ENCODE results near the gene KCNC3.
A peak's percentile ranks its signal among the peaks of the same experiment; 100 is the strongest.

KCNC3 gene

DNA sequence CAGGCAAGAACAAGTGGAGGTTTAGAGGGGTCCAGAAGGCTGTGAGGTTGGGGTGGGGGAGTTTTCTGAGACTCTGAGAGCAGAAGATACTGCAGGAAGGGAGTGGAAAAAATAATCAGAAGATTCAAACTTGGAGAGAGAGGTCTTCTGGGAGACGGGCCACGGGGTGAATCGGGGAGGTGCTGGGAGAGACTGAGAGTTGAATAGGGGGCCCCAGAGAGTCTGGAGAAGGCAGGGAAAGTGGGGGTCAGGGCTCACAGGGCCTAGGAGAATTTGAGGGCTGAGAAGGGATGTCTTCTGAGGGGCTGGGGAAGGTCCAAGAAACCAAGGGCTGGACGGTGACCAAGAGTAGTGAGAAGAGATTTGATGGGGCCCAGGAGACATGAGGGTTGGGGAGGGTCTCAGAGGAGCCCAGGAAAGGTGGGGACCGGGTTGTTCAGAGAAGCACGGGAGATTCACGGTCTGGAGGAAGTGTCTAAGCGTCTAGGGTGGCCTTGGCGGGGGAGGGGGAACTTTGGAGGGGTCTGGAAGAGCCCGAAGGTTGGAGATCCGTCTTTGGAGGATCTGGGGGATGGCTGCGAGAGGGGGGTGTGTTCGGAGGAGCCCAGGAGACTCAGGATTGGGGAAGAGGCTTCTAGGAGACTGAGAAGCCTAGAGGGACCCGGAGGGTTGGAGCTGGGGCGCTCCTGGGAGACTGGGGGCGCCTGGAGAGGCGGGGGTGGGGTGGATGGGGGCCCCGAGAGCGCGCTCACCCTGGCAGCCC is 1.5 kb downstream of the KCNC3 start:
- DNase-seq (ENCODE audit: low spot score), result no peak

DNA sequence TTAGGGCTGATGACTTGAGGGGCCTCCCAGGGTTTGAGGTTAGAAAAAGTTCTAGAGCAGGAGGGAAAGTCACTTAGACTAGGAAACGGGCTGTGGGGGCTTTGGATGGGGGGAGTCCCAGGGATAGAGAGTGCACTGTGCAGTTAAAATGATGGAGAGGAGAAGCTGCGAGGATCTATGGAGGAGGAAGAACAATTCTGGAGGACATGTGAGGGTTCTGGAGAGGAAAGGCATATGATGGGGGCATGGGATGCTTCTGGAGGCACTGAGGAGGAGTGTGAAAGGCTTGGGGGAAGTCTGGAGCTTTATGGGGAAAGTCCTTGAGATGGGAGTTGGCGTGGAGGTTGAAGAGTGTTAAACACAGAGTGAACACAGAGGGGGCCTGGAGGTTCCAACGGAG is 2.2 kb downstream of the KCNC3 start:
- DNase-seq (ENCODE audit: low spot score), result no peak

DNA sequence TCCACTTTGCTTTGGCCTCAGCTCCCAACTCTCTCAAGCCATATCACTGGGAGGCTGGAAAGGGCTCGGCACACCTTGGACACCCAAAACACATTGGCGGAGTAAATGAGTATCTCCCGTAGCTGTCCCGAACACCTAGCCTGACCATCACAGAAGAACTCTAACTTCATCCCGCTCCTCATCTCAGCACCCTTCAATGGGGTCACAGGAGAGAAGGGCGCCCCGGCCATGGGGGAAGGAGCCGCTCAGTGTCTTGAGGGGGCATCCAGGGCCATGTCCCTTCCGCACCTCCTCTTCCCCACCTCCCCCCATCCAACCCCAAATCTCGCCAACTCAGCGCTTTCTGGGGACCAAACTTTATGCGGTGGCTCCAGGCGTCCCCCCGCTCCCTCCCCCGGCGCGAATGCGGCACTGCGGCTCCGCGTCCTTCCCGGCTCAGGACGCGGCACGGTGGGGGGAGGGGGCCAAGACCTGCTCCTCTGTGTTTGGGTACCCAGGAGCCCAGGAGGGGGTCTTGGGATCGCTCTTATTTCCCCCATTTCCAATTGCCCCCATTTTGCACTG is 3.0 kb downstream of the KCNC3 start:
- DNase-seq (ENCODE audit: low spot score), result no peak

DNA sequence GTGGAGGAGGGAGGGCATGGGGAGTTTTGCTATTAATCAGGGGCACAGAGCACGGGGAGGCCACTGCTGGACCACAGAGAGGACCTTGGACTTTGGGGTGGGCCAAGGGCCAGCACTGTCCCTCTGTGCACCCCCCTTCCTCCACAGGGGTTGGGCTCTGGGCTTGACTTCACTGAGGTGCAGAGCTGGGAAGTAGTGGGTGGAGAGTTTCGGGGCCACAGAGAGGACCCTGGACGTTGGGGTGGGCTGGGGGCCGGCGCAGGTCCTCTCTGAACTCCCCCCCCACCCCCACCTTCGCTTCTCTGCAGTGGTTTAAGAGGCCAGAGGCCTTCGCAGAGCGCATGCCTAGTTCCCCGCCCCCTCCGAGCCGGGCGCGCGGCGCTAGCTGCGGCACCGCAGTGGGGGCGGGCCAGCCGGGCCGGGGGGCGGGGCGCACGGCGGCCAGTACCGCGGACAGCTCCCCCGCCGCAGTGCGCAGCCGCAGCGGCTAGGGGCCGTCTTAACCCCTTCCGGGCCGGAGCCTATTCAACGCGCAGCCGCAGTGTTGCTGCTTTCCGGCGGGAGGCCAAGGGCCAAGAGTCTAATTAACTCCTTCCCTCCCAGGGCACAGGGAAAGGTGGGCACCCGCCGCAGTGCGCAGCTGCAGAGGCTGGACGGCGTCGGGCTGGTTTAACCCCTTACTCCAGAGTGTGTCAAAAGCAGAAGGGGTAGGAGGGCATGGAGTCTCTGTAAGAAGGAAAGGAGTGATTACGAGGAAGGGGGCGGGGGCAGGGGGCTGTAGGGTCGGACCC is 3.7 kb downstream of the KCNC3 start:
- peak; percentile 85 for DNase-seq (ENCODE audit: low spot score)

DNA sequence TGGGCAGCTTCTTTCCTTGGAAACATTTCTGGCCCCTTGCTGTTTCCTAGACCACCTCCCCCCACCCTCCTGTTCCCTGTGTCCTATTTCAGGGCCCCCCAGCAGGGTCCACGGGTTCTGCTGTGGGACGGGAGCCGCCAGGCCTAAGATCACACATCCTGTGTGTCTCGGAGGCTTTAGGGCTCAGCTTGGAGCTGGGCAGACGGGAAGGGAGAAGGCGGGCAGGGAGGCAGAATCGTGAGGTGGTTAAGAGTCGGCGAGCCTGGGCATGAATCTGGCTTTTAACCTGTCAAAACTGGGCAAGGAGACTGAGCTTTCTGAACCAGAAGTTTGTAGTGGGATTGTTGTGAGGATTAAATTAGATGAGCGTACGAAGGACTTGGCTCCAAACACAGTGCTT is 4.8 kb downstream of the KCNC3 start:
- no peak for DNase-seq (ENCODE audit: low spot score)

DNA sequence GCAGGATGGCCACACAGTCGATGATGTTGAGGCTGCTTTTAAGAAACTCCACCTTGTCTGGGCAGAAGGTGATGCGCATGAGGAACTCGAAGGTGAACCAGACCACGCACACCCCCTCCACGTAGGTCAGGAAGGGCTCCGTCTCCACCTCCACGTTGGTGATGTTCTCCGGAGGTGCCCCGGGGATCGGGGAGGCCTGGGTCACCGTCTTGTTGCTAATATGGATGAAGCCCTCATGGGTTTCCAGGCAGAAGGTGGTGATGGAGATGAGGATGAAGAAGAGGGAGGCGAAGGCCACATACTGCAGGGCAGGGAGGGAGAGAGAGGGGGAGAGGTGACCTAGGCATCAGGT is 5.4 kb downstream of the KCNC3 start:
- DNase-seq (ENCODE audit: low spot score), result no peak

DNA sequence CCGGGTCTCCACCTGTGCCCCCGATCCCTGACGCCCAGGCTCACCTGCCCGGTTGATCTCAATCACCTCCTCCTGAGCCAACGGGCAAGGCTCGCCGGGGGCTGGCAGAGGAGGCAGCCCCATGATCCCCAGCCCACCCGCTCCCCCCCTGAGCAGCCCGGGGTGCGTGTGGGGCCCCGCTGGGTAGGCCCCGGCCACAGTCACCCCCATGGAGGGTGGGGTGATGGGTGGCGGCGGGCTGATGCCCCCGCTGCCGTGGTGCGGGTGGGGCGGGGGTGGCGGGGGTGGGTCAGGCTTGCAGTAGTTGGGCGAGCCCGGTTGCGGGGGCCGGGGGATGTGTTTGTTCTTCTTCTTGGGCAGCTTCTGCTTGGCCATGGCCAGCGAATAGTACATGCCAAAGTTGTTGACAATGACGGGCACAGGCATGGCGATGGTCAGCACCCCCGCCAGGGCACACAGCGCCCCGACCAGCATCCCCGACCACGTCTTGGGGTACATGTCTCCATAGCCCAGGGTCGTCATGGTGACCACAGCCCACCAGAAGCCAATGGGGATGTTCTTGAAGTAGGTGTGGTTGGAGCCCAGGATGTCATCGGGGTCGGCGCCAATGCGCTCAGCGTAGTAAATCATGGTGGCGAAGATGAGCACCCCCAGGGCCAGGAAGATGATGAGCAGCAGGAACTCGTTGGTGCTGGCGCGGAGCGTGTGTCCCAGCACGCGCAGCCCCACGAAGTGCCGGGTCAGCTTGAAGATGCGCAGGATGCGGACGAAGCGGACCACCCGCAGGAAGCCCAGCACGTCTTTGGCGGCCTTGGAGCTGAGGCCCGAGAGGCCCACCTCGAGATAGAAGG is 6.0 kb downstream of the KCNC3 start:
- DNase-seq (ENCODE audit: low spot score), result no peak

DNA sequence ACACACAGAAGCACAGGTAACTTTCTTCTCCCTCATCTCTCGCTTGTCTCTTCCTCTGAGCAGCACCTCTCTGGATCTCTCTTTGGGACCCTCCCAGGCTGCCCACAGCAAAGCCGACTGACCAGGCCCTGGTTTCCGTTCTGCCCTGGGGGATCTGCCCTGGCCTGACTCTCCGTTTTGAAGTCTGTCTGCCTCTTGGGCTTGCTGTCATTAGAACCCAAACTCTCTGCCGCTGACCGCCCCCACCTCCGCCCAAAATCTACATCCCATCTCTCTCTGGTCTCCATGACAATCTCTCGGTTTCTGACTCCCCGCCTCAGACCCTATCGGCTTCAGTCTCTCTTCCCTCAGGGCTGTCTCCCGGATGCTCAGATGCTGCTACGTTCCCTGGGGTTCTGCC is 6.9 kb downstream of the KCNC3 start:
- no peak for DNase-seq (ENCODE audit: low spot score)

DNA sequence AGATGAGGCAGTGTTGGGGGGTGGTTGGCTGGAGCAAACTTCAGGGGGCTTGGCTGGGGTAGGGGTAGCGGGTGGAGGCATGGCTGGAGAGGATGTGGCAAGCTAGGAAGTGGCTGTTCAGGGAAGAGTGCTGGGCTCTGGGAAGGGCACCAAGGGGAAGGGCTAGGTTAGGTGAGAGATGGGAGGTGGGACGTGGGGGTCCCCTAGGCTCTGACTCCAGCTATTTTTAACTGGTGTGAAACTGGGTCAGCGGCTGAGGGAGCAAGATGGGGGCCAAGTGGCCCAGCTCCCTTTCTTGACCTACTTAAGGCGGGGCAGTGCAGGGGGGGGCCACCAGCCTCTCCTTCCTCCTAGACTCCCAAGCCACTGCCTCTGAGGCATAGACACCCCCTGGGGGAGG is 7.3 kb downstream of the KCNC3 start:
- no peak for DNase-seq (ENCODE audit: low spot score)

DNA sequence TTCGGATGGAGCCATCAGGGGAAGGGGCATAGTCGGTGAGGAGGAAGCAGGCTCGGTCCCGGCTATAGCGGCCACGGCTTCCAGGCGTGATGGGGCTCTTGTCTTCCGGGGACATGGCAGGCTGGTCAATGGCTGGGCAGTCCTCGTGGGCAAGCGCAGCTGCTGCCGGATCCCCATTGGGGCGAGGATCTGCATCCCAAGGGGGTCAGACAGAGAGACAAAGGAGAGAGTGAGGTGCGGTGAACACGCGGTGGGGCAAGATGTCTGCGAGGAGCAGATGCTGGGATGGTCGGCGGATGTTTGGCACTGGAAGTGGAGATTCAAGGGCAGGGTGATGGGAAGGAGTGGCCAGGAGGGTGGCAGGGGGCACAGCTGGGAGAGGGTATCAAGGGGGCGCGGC is 8.6 kb downstream of the KCNC3 start:
- DNase-seq (ENCODE audit: low spot score), result no peak

DNA sequence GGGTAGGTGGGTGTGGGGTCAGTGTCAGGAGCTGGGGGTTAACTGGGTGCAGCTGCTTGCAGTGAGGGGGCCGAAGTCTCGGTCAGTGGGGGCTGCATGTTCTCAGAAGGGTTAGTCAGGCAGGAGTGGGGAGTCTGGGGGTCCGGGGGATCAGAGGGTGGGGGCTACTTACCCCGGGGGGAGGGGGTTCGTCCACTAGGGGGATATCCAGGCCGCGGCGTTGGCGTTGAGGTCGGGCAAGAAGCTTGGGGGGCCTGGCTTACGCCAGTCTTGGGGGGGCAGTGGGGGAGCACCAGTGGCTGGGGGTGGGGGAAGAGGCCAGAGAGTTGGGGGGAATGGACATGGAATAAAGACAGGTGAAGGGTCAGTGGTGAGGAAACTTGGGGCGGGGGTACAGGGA is 9.1 kb downstream of the KCNC3 start:
- DNase-seq (ENCODE audit: low spot score), result no peak

DNA sequence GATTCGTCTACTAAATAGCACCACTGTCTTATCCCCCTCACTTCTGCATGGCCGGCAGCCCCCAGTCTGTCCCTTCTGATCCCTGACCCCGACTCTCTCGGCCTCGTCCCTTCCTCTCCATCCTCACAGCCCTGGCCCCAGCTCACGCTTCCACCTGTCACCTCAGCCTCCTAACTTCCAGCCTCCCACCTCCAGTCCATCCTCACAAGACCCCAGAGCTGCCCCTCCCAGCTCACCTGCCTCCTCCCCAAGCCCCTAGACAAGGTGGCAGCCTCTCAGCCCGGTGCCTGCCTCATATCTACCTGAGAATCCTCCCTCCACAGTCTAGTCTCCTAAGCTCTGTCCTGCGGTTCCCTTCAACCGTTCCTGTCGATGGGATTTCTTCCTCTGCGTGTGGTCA is 10.0 kb downstream of the KCNC3 start:
- DNase-seq (ENCODE audit: low spot score), result no peak

DNA sequence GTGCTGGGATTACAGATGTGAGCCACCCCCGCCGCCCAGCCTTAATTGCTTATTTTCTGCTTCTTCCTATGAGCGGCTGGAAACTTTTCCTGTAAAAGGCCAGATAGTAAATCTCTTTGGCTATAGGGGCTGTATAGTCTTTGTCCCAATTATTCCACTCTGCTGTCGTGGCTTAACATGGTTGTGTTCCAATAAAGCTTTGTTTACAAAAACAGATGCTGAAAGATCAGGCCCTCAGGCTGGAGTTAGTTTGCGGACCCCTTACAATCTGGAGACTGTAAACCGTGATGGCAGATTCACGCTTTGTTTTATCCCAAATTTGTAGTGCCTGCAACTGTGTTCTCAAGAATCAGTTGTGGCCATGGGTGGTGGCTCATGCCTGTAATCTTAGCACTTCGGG is 10.7 kb downstream of the KCNC3 start:
- DNase-seq (ENCODE audit: low spot score), result no peak

DNA sequence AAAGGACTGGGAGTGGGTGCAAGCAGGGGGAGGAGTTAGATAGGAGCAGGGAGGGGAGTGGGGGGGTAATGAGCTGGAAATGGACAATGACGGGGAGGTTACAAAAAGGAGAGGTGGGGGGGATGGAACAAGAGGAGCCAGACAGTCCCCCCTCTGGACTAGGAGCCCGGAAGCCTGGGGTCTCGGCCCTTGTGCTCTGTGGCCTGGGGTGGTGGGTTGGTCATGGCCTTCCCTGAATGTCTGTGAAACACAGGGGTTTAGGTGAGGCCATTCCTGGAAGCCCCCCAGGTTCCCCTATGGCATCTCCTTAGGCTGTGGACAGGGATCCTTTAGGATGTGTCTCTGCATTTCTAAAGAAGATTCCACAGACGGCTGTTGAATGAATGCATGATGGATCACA is 12.1 kb downstream of the KCNC3 start:
- DNase-seq (ENCODE audit: low spot score), result no peak

DNA sequence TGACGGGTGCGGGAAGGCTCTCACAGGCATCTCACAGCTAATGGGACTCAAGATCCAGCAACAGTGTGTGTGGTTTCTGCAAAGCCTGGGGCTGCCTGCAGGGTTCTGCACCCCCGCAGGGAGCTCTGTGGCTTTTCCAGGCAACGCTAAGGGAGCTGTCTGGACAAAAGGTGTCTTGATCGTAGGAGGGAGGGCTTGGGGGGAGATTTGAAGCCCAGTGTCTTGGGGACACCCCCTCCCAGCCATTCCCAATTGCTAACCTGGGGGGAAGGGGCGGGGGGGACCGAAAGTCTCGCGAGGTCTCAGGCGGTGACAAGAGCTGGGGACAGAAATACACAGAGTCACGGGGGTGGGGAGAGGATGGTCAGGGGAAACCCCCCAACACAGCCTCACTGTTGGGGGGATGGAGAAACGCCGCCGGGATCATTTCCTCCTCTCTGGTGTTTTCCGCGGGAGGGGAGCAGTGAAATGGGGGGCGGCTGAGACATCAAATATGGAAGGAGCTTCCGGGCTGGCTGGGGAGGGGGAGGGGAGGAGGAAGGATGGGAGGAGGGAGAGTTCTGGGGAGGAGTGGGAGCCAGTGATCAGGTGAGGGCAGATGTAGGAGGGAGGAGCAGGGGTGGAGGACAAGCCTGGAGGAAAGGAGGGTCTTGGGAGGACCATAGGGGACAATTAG is 13.3 kb downstream of the KCNC3 start:
- DNase-seq (ENCODE audit: low spot score), result peak; percentile 11

DNA sequence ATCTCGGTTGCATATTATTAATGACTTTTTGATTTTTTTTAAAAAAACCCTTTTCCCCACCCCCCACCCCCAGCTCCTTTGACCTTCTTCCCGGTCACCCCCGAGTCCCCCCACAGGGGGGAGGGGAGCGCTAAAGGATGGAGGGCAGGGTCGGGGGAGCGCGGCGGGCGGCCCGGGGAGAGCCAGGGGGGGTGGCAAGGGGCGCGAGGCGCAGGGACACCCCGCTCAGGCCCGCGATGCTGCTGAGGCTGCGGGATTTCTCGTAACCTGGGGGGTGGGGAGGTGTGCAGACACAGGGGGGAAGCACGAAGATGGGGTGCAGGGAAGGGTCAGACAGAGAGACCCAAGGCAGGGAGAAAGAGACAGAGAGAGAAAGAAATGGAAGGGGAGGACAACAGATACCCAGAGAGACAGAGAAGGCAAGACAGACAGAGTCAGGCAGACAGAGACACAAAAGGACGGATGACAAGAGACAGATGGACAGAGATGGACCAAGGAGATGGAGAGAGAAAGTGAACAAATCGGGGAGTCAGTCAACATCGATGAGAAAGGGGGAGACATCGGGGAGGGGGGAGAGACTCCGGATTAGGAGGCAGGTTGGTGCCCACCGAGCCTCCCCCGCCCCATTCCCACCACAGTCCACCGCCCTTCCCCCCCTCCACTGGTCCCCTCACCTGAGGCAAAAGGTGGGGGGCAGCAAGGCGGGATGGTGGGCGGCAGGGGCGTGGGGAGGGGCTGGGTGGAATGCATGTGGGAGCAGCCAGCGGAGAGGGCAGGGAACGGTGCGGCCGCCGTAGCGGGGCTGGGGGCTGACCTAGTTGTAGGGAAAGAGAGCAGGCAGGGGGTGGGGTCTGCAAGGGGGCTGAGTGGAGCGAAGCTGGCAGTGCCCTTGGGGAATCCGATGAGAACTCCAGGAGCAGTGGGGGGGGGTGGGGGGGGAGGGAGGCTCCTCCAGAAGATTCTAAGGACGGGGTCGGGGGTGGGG is 14.2 kb downstream of the KCNC3 start:
- no peak for DNase-seq (ENCODE audit: low spot score)

DNA sequence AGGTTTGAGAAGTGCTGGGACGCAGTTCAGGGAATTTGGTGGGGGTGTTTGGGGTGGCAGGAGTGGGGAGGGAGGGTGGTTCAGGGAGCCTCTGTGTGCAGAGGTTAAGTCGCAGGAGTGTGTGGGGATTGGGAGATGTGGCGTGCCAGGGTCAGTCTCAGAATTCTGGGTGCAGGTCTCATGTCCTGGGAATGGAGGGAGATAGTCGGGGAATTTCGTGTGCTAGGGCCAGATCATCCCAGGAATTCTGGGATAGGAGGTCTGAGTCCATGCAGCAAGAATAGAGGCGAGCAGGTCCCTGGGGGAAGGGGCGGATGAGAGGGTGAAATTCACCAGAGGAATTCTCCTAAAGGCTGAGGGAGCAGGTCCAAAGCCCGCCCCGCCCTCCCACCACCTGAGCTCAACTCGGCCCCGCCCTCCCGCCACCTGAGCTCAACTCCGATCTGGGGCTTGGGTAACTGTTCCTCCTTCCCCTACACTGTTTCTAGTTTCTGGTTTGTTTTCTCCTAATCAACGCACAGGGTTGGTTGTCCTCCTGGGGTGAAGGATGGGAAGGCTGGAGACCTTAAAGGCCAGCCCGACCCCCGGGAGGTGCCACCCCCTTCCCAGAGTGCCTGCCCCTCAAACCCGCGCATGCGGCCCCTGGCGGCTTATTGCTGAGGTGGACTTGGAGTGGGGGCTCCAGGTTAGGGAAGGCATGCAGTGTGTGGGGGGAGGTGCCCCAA is 15.2 kb downstream of the KCNC3 start:
- no peak for DNase-seq (ENCODE audit: low spot score)

DNA sequence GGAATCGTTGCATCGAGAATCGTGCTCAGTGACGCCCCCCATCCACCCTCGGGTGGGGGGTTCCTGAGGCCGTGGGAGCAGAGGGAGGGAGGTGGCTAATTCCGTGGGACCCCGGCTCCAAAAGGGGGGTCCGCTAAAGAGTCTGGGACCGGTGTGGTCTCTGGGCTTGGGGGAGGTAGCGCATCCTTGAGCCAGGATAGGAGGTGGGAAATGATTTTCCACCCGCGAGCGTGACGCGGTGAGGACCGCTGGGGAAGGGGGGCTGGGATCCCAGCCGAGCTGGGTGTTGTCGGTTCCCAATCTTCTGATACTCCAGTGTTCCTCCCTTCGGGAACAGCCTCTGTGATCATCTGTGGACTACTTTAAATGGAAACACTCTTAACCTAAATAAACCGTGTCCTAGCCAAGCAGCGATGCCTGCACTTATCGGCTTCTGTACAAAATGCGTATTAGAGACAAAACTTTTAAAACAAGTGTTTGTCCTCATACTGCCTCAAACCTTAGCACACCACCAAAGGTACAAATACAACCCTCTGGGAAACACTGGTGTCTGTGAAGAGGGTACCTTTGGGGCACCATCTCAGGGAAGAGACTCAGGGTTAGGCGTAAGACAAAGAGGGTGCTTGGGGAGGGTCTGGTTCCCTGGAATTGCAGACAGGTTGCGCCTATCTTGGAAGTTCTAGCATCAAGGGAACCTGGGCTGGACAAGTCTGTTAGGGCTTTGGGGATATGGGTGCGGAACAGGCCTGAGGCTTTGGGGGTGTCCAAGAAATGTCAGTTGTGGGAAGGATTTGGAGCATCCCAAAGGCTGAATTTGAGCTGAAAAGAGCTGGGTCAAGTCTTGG is 16.0 kb downstream of the KCNC3 start:
- DNase-seq (ENCODE audit: low spot score), result no peak

Measured in RKO (cell line).